SIG-M5 (cell line): ENCODE results near the gene RBM3.
"Not testable (repeated sequence)": the region's sequence is repeated elsewhere in the genome, so short reads cannot be mapped to it uniquely, and the experiment has no call there.

Experiments
- DNase-seq: peaks from one replicate; lab custom pipeline; 2025; lab: John Stamatoyannopoulos, UW

RBM3 gene

GRCh38 chrX:48574270-48575266 lies at the start of gene RBM3:
Gene RBM3, plus strand, starts transcription at chrX:48574484. Its CDS starts 697 bp downstream, at chrX:48575181.
- DNase-seq = peak; percentile 80

GRCh38 chrX:48525853-48526252 lies 48.4 kb upstream of the RBM3 start:
- DNase-seq = not testable (repeated sequence)

GRCh38 chrX:48530736-48531135 lies 43.5 kb upstream of the RBM3 start:
- no peak for DNase-seq

- no peak for DNase-seq
Measured at GRCh38 chrX:48531358-48531959, 42.8 kb upstream of the RBM3 start.

GRCh38 chrX:48532161-48532560 lies 42.1 kb upstream of the RBM3 start:
- no peak for DNase-seq

- DNase-seq = no peak
Measured at GRCh38 chrX:48533165-48533564, 41.1 kb upstream of the RBM3 start.

GRCh38 chrX:48538641-48539344 lies 35.5 kb upstream of the RBM3 start:
- DNase-seq = no peak

GRCh38 chrX:48539345-48540027 lies 34.8 kb upstream of the RBM3 start, which contains the start of gene TBC1D25:
Gene TBC1D25, plus strand, starts transcription at chrX:48539714. Its CDS starts 84 bp downstream, at chrX:48539798.
- DNase-seq = peak; percentile 88

- DNase-seq = no peak
Measured at GRCh38 chrX:48540028-48540375, 34.3 kb upstream of the RBM3 start.

- no peak for DNase-seq
Measured at GRCh38 chrX:48540480-48540879, 33.8 kb upstream of the RBM3 start.

GRCh38 chrX:48541140-48541814 lies 33.0 kb upstream of the RBM3 start:
- DNase-seq = no peak

GRCh38 chrX:48548871-48549270 lies 25.4 kb upstream of the RBM3 start:
- DNase-seq = no peak

GRCh38 chrX:48555731-48556325 lies 18.5 kb upstream of the RBM3 start:
- DNase-seq = not testable (repeated sequence)

- no peak for DNase-seq
Measured at GRCh38 chrX:48558271-48558670, 16.0 kb upstream of the RBM3 start.

GRCh38 chrX:48559636-48560035 lies 14.6 kb upstream of the RBM3 start:
- DNase-seq = no peak

GRCh38 chrX:48560056-48560455 lies 14.2 kb upstream of the RBM3 start:
- no peak for DNase-seq

- DNase-seq = no peak
Measured at GRCh38 chrX:48560681-48561080, 13.6 kb upstream of the RBM3 start.

- DNase-seq = no peak
Measured at GRCh38 chrX:48569958-48570357, 4.3 kb upstream of the RBM3 start.

- DNase-seq = no peak
Measured at GRCh38 chrX:48573690-48574269, 504 bp upstream of the RBM3 start.

GRCh38 chrX:48575642-48576041 lies 1.4 kb downstream of the RBM3 start:
- no peak for DNase-seq

GRCh38 chrX:48576108-48576507 lies 1.8 kb downstream of the RBM3 start:
- no peak for DNase-seq
